ENCODE data around the gene KL. TPM values are rescaled to one million over a fixed set of nuclear protein-coding genes. Genes with fewer than 3 reads are reported as not detected.

The KL gene
- total RNA-seq, 1 experiment from 2014 or later: not detected

GRCh38 chr13:32976056-32976805, 40.0 kb upstream of the KL start:
- BruUV-seq (replicated peaks): no TSS peak
- no peaks in the 10 kb centered on the region for H3K79me2 ChIP-seq (ENCODE audit: insufficient read depth, low read length)
- ChIA-PET CTCF (no interaction called here), RAD21 (ENCODE audit: low non-redundant PET in 1 of 2, low total read pairs in 2 of 2, uncharacterized antibody in 2 of 2, unreplicated experiment in 2 of 2) (no interaction called here), POLR2A (no interaction called here)
- no peak overlapping the region for H3K4me2 ChIP-seq (ENCODE audit: low read length)
- intact Hi-C loops (cut with micrococcal nuclease): no loop called here
- H2AFZ ChIP-seq (ENCODE audit: low read depth, low read length, poor library complexity, severe bottlenecking): no peak overlapping the region
- ATAC-seq: no peak
- DNase-seq (ENCODE audit: low read depth, low spot score): no peak
- no peak overlapping the region for H3K4me3 ChIP-seq (replicated peaks in 1 of 2; ENCODE audit: low read depth in 1 of 2, low read length in 2 of 2)
- H3K36me3 ChIP-seq (ENCODE audit: control insufficient read depth in 1 of 2, insufficient read depth in 2 of 2, low read length in 2 of 2): no peaks in the 10 kb centered on the region
- no peaks in the 10 kb centered on the region for H3K9me3 ChIP-seq (ENCODE audit: control insufficient read depth in 1 of 2, insufficient read depth in 1 of 2, low read depth in 1 of 2, low read length in 2 of 2)
- no peak for TF ChIP-seq CBX3 (IDR thresholded peaks at IDR 0.05; ENCODE audit: low read depth)
- H3K9me2 ChIP-seq (ENCODE audit: insufficient read depth): no peaks in the 10 kb centered on the region
- H4K20me1 ChIP-seq (ENCODE audit: insufficient read depth): no peaks in the 10 kb centered on the region
- H3K4me1 ChIP-seq (ENCODE audit: control insufficient read depth in 1 of 2, insufficient read depth in 2 of 2, low read length in 2 of 2): no peaks in the 10 kb centered on the region
- no peak overlapping the region for H3K9ac ChIP-seq (ENCODE audit: low read length)
- H3K27me3 ChIP-seq (ENCODE audit: insufficient read depth, low read length): no peaks in the 10 kb centered on the region
- H3K27ac ChIP-seq (ENCODE audit: low read depth, low read length): no peak overlapping the region

- Histone ChIP-seq H3K9ac (ENCODE audit: low read length) (no peak overlapping the region), H3K4me2 (ENCODE audit: low read length) (no peak overlapping the region), H3K4me1 (ENCODE audit: control insufficient read depth in 1 of 2, insufficient read depth in 2 of 2, low read length in 2 of 2) (no peaks in the 10 kb centered on the region), H3K27me3 (ENCODE audit: insufficient read depth, low read length) (no peaks in the 10 kb centered on the region), H3K4me3 (replicated peaks in 1 of 2; ENCODE audit: low read depth in 1 of 2, low read length in 2 of 2) (no peak overlapping the region), H4K20me1 (ENCODE audit: insufficient read depth) (no peaks in the 10 kb centered on the region), H3K79me2 (ENCODE audit: insufficient read depth, low read length) (no peaks in the 10 kb centered on the region), H3K9me3 (ENCODE audit: control insufficient read depth in 1 of 2, insufficient read depth in 1 of 2, low read depth in 1 of 2, low read length in 2 of 2) (no peaks in the 10 kb centered on the region), H2AFZ (ENCODE audit: low read depth, low read length, poor library complexity, severe bottlenecking) (no peak overlapping the region), H3K9me2 (ENCODE audit: insufficient read depth) (no peaks in the 10 kb centered on the region), H3K27ac (ENCODE audit: low read depth, low read length) (no peak overlapping the region), H3K36me3 (ENCODE audit: control insufficient read depth in 1 of 2, insufficient read depth in 2 of 2, low read length in 2 of 2) (no peaks in the 10 kb centered on the region)
- BruUV-seq (replicated peaks): no TSS peak
- RAD21 ChIA-PET (ENCODE audit: low non-redundant PET in 1 of 2, low total read pairs in 2 of 2, uncharacterized antibody in 2 of 2, unreplicated experiment in 2 of 2): no interaction called here
- no peak for TF ChIP-seq ZFX (IDR thresholded peaks at IDR 0.05)
- no peak for TF ChIP-seq SP1 (IDR thresholded peaks at IDR 0.05; ENCODE audit: low read depth)
- TF ChIP-seq SRF (IDR thresholded peaks at IDR 0.05; ENCODE audit: low read depth): no peak
- no peak for TF ChIP-seq FOSL1 (IDR thresholded peaks at IDR 0.05; ENCODE audit: low read depth)
- TF ChIP-seq YY1 (IDR thresholded peaks at IDR 0.05; ENCODE audit: extremely low read depth, insufficient replicate concordance, low read depth, low read length): no peak
- intact Hi-C loops (cut with micrococcal nuclease): no loop called here
- no peak for ATAC-seq
- POLR2A ChIA-PET: no interaction called here
- CTCF ChIA-PET: no interaction called here
- no peak for DNase-seq (ENCODE audit: low read depth, low spot score)
Measured at GRCh38 chr13:32976912-32977311, 39.3 kb upstream of the KL start.

Measured in HCT116 (cell line).